HepG2 (cell line): Measurements from ENCODE around the gene E2F3. TPM values are rescaled to one million over a fixed set of nuclear protein-coding genes. Genes with fewer than 3 reads are reported as not detected.

Experiments used
- ATAC-seq: fragments of 200-7000 bp; cut with Tn5 transposase; 3 replicates; pipeline ENCODE4 v1.9.1; 2020; ENCODE audit warnings: mild to moderate bottlenecking, moderate library complexity
- BruUV-seq: library from RNA; stranded (reverse); fragments of 400-500 nt; replicated peaks from 2 replicates; lab custom pipeline; 2021; lab: Mats Ljungman, UMichigan
- CTCF ChIA-PET: fragments of 300-600 bp; formaldehyde crosslinking; extraction: SDS; loops from one replicate; lab custom pipeline; 2021; ENCODE audit warnings: low total read pairs, inconsistent platforms, low intra/inter-chr PET ratio; lab: Yijun Ruan, JAX
- POLR2A ChIA-PET: fragments of 350-600 bp; sonication (Branson Sonifier 250); formaldehyde crosslinking; loops from one replicate; lab custom pipeline; 2020; ENCODE audit warnings: antibody characterized with exemption, inconsistent platforms; lab: Yijun Ruan, JAX
- DNase-seq: peaks from one replicate; pipeline ENCODE4 v3.0.0-alpha.2; 2015; ENCODE audit warnings: low spot score
- FAIRE-seq: peaks from 3 replicates; lab custom pipeline; 2011; peaks lifted over from hg19 to GRCh38; lab: Jason Lieb, UNC
- H2AFZ ChIP-seq: one replicate; pipeline ENCODE4 v1.6.1; 2011; ENCODE audit warnings: low read length, inconsistent platforms
- H3K27ac ChIP-seq: fragments of 300-600 bp; 3 replicates; pipeline ENCODE4 v1.8.0; 2011; ENCODE audit warnings: mixed run types, mild to moderate bottlenecking, mixed read lengths, low read length, inconsistent platforms; ENCODE audit not compliant: insufficient read depth; ENCODE audit errors: extremely low read length
- H3K27me3 ChIP-seq, 2 experiments: fragments of 200-600 bp in 1 of 2; 2 replicates in 1 of 2; 3 replicates in 1 of 2; pipeline versions ENCODE4 v1.6.0 to v1.8.0; 2011; ENCODE audit warnings: low read length in 2 of 2, mild to moderate bottlenecking in 2 of 2, moderate library complexity in 2 of 2, inconsistent platforms in 1 of 2; ENCODE audit not compliant: insufficient read depth in 2 of 2, control insufficient read depth in 1 of 2
- H3K36me3 ChIP-seq, 2 experiments: fragments of 200-600 bp in 1 of 2; replicated peaks in 1 of 2; 2 replicates in 1 of 2; 3 replicates in 1 of 2; pipeline versions ENCODE4 v1.5.1 to v1.8.0; 2011; ENCODE audit warnings: low read length in 2 of 2, inconsistent platforms in 1 of 2; ENCODE audit not compliant: insufficient read depth in 2 of 2, control insufficient read depth in 1 of 2
- H3K4me1 ChIP-seq: 2 replicates; pipeline ENCODE4 v1.5.1; 2012; ENCODE audit warnings: low read length, inconsistent platforms; ENCODE audit not compliant: insufficient read depth
- H3K4me2 ChIP-seq: 2 replicates; pipeline ENCODE4 v1.6.0; 2011; ENCODE audit warnings: low read depth, low read length, inconsistent platforms
- H3K4me3 ChIP-seq, 3 experiments: fragments of 200-600 bp in 1 of 3; sonication (generic), shearing (Covaris generic) in 1 of 3; replicated peaks in 1 of 3; 2 replicates each; pipeline ENCODE4 v1.5.1; 2011 to 2016; ENCODE audit warnings: low read length in 3 of 3, inconsistent platforms in 2 of 3, low read depth in 2 of 3, mild to moderate bottlenecking in 2 of 3, control low read depth in 1 of 3, mixed read lengths in 1 of 3; ENCODE audit not compliant: insufficient read depth in 1 of 3
- H3K79me2 ChIP-seq: one replicate; pipeline ENCODE4 v1.6.1; 2011; ENCODE audit warnings: low read length, inconsistent platforms; ENCODE audit not compliant: insufficient read depth
- H3K9ac ChIP-seq: 2 replicates; pipeline ENCODE4 v1.6.0; 2011; ENCODE audit warnings: mild to moderate bottlenecking, low read depth, low read length, inconsistent platforms; ENCODE audit not compliant: insufficient read depth
- H3K9me3 ChIP-seq: 2 replicates; pipeline ENCODE4 v1.5.1; 2012; ENCODE audit warnings: mild to moderate bottlenecking, low read length
- H4K20me1 ChIP-seq: 2 replicates; pipeline ENCODE4 v1.6.0; 2011; ENCODE audit warnings: inconsistent platforms, mild to moderate bottlenecking, low read length, moderate library complexity; ENCODE audit not compliant: insufficient read depth
- ATRX ChIP-seq: sonication (generic); formaldehyde crosslinking; IDR thresholded peaks from 2 replicates; pipeline ENCODE4 v1.4.0; 2020; ENCODE audit warnings: missing genetic modification reagents, borderline replicate concordance
- DNMT3B ChIP-seq: conservative IDR thresholded peaks from 2 replicates; pipeline ENCODE4 v1.6.1; 2016; ENCODE audit warnings: missing biosample characterization, control low read depth
- GATAD1 ChIP-seq: IDR thresholded peaks from 2 replicates; pipeline ENCODE4 v1.6.1; 2016; ENCODE audit warnings: missing genetic modification reagents, missing compliant biosample characterization
- GTF2F1 ChIP-seq: fragments of 150-350 bp; IDR thresholded peaks from 2 replicates; pipeline ENCODE4 v1.6.1; 2014; ENCODE audit warnings: low read length
- ZFP90 ChIP-seq: sonication (generic); formaldehyde crosslinking; IDR thresholded peaks from 2 replicates; pipeline ENCODE4 v1.8.0; 2022; ENCODE audit warnings: missing genetic modification reagents, mild to moderate bottlenecking, inconsistent platforms, borderline replicate concordance
- ZNF101 ChIP-seq: sonication (generic); formaldehyde crosslinking; IDR thresholded peaks from 2 replicates; pipeline ENCODE4 v1.4.0; 2020; ENCODE audit warnings: mild to moderate bottlenecking, low read depth, missing genetic modification reagents, borderline replicate concordance
- ZNF251 ChIP-seq: sonication (generic); formaldehyde crosslinking; IDR thresholded peaks from 2 replicates; pipeline ENCODE4 v1.9.0; 2021; ENCODE audit warnings: mild to moderate bottlenecking, missing genetic modification reagents
- ZSCAN30 ChIP-seq: sonication (generic); formaldehyde crosslinking; IDR thresholded peaks from 2 replicates; pipeline ENCODE4 v1.5.0; 2020; ENCODE audit warnings: mild to moderate bottlenecking, missing genetic modification reagents
- WGBS: methylation state at CpG from one replicate; pipeline ENCODE4 v1.1.6; 2017; ENCODE audit warnings: low lambda C conversion rate; 5-methylcytosine and 5-hydroxymethylcytosine counted together
- in situ Hi-C: cut with HindIII; loops from 2 replicates; pipeline ENCODE4 v1.10.0; 2017; ENCODE audit warnings: low pct_unique_long_range_greater_than_20kb; ENCODE audit not compliant: extremely low pct_ligation_motif_present
- intact Hi-C: fragments of 100-400 bp; cut with micrococcal nuclease; formaldehyde crosslinking; loops from one replicate; pipeline ENCODE4 v1.10.0; 2022; ENCODE audit not compliant: unreplicated experiment
- polyA plus RNA-seq, 8 experiments: library from polyadenylated mRNA; depleted of rRNA in 3 of 8; stranded (reverse) in 7 of 8; unstranded in 1 of 8; fragments of >200 nt; fragmentation: Illumina TruSeq in 4 of 8; extraction: Trizol in 4 of 8; gene quantifications; 2 replicates each; pipeline versions ENCODE4 v1.2.1 to v1.2.3, GENCODE V29; 2011 to 2016; ENCODE audit warnings: low read depth in 4 of 8, missing spikeins in 1 of 8, mixed read lengths in 1 of 8; ENCODE audit not compliant: insufficient read depth in 1 of 8
- total RNA-seq, 5 experiments: library from RNA; depleted of rRNA; stranded (reverse); fragments of >200 nt; fragmentation: Illumina TruSeq; extraction: Trizol; gene quantifications; 2 replicates each; pipeline ENCODE4 v1.2.3, GENCODE V29; 2016; ENCODE audit warnings: low read depth in 1 of 5
- TF ChIP-seq, protein P1 (sequence below): sonication (generic); formaldehyde crosslinking; IDR thresholded peaks from 2 replicates; pipeline ENCODE4 v1.4.0; 2020; ENCODE audit warnings: missing genetic modification reagents
- TF ChIP-seq, protein P2 (sequence below): sonication (generic); formaldehyde crosslinking; IDR thresholded peaks from 2 replicates; pipeline ENCODE4 v1.4.0; 2020; ENCODE audit warnings: missing genetic modification reagents
- TF ChIP-seq, protein P3 (sequence below): sonication (generic); formaldehyde crosslinking; IDR thresholded peaks from 2 replicates; pipeline ENCODE4 v1.4.0; 2020; ENCODE audit warnings: missing genetic modification reagents
- TF ChIP-seq, protein P4 (sequence below): IDR thresholded peaks from 2 replicates; pipeline ENCODE4 v1.6.1; 2012; ENCODE audit warnings: inconsistent platforms

Gene E2F3
- total and polyA plus RNA-seq, 2 of the 13 experiments (the other 11 are each of a cell fraction or from before 2014, with no cell fraction given) = 8.5 to 12.7 TPM

DNA sequence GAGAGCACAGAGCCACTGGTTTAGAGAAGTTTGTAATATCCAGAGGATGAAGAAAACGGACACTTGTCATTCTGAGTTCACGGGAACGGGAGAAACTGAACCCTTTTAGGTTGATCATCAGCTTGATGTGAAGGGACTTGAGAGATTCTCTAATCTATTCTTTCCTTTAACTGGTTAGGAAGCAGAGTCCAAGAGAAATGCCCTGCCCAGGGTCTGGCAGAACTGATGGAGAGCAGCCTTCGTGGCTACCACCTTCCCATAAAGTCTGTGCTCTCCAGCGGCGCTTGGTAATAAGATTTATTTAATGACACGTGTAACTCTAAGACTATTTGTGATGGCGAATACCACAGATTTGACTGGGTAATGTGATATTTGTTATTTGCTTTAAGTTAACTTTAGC lies 36.0 kb downstream of the E2F3 start:
- ChIA-PET CTCF (no interaction called here), POLR2A (no interaction called here)
- in situ Hi-C loops = no loop called here
- Histone ChIP-seq H3K4me1 (peaks cover 17% of the 10 kb centered on the region), H3K4me3 (no peak overlapping the region), H3K27me3 (no peaks in the 10 kb centered on the region), H3K36me3 (peaks cover 6 to 33% of the 10 kb centered on the region in 2 experiments; a peak in 4 of 5 replicates), H4K20me1 (no peaks in the 10 kb centered on the region; the same call in 1 of the 2 replicates), H3K9ac (no peak overlapping the region), H3K79me2 (peaks cover 46% of the 10 kb centered on the region), H3K27ac (no peak overlapping the region), H2AFZ (no peak overlapping the region), H3K4me2 (no peak overlapping the region), H3K9me3 (no peaks in the 10 kb centered on the region)
- WGBS = 99% methylated on average over 8 of the region's 8 CpGs
- intact Hi-C loops = no loop called here
- FAIRE-seq (no peak), DNase-seq (no peak), ATAC-seq (no peak)
- no TSS peak for BruUV-seq
- TF ChIP-seq GATAD1 = no peak
- TF ChIP-seq ATRX (CRISPR knock-in tag) = no peak
- no peak for TF ChIP-seq ZNF101 (CRISPR knock-in tag)
- TF ChIP-seq, protein P1, sequence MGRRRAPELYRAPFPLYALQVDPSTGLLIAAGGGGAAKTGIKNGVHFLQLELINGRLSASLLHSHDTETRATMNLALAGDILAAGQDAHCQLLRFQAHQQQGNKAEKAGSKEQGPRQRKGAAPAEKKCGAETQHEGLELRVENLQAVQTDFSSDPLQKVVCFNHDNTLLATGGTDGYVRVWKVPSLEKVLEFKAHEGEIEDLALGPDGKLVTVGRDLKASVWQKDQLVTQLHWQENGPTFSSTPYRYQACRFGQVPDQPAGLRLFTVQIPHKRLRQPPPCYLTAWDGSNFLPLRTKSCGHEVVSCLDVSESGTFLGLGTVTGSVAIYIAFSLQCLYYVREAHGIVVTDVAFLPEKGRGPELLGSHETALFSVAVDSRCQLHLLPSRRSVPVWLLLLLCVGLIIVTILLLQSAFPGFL = no peak
- TF ChIP-seq, protein P2, sequence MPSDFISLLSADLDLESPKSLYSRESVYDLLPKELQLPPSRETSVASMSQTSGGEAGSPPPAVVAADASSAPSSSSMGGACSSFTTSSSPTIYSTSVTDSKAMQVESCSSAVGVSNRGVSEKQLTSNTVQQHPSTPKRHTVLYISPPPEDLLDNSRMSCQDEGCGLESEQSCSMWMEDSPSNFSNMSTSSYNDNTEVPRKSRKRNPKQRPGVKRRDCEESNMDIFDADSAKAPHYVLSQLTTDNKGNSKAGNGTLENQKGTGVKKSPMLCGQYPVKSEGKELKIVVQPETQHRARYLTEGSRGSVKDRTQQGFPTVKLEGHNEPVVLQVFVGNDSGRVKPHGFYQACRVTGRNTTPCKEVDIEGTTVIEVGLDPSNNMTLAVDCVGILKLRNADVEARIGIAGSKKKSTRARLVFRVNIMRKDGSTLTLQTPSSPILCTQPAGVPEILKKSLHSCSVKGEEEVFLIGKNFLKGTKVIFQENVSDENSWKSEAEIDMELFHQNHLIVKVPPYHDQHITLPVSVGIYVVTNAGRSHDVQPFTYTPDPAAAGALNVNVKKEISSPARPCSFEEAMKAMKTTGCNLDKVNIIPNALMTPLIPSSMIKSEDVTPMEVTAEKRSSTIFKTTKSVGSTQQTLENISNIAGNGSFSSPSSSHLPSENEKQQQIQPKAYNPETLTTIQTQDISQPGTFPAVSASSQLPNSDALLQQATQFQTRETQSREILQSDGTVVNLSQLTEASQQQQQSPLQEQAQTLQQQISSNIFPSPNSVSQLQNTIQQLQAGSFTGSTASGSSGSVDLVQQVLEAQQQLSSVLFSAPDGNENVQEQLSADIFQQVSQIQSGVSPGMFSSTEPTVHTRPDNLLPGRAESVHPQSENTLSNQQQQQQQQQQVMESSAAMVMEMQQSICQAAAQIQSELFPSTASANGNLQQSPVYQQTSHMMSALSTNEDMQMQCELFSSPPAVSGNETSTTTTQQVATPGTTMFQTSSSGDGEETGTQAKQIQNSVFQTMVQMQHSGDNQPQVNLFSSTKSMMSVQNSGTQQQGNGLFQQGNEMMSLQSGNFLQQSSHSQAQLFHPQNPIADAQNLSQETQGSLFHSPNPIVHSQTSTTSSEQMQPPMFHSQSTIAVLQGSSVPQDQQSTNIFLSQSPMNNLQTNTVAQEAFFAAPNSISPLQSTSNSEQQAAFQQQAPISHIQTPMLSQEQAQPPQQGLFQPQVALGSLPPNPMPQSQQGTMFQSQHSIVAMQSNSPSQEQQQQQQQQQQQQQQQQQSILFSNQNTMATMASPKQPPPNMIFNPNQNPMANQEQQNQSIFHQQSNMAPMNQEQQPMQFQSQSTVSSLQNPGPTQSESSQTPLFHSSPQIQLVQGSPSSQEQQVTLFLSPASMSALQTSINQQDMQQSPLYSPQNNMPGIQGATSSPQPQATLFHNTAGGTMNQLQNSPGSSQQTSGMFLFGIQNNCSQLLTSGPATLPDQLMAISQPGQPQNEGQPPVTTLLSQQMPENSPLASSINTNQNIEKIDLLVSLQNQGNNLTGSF (CRISPR knock-in tag) = no peak
- TF ChIP-seq, protein P3, sequence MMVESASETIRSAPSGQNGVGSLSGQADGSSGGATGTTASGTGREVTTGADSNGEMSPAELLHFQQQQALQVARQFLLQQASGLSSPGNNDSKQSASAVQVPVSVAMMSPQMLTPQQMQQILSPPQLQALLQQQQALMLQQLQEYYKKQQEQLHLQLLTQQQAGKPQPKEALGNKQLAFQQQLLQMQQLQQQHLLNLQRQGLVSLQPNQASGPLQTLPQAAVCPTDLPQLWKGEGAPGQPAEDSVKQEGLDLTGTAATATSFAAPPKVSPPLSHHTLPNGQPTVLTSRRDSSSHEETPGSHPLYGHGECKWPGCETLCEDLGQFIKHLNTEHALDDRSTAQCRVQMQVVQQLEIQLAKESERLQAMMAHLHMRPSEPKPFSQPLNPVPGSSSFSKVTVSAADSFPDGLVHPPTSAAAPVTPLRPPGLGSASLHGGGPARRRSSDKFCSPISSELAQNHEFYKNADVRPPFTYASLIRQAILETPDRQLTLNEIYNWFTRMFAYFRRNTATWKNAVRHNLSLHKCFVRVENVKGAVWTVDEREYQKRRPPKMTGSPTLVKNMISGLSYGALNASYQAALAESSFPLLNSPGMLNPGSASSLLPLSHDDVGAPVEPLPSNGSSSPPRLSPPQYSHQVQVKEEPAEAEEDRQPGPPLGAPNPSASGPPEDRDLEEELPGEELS = no peak
- no peak for TF ChIP-seq ZFP90 (CRISPR knock-in tag)
- no peak for TF ChIP-seq ZNF251 (CRISPR knock-in tag)
- TF ChIP-seq GTF2F1 = no peak
- TF ChIP-seq DNMT3B (CRISPR knock-in tag) = no peak
- TF ChIP-seq, protein P4, sequence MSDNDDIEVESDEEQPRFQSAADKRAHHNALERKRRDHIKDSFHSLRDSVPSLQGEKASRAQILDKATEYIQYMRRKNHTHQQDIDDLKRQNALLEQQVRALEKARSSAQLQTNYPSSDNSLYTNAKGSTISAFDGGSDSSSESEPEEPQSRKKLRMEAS = no peak
- TF ChIP-seq ZSCAN30 (CRISPR knock-in tag) = no peak
